B cell (primary cell): ENCODE data around the gene HAUS7. TPM values are rescaled to one million over a fixed set of nuclear protein-coding genes. Genes with fewer than 3 reads are reported as not detected.

Source experiments
- ATAC-seq: fragments of 200-7000 bp; cut with Tn5 transposase; one replicate; pipeline ENCODE4 v1.10.0; 2021; ENCODE audit warnings: low read depth, mild to moderate bottlenecking, moderate number of reproducible peaks, moderate library complexity
- CTCF ChIA-PET: fragments of 350-600 bp; sonication (Branson Sonifier 250); formaldehyde crosslinking; loops from one replicate; lab custom pipeline; 2021; ENCODE audit warnings: antibody characterized with exemption, inconsistent platforms; lab: Charles Lee
- POLR2A ChIA-PET: fragments of 350-600 bp; sonication (Branson Sonifier 250); formaldehyde crosslinking; loops from one replicate; lab custom pipeline; 2021; ENCODE audit warnings: antibody characterized with exemption; lab: Charles Lee
- DNase-seq: peaks from one replicate; pipeline ENCODE4 v3.0.0; 2013
- H2AFZ ChIP-seq: 2 replicates; pipeline ENCODE4 v1.6.1; 2012; ENCODE audit warnings: mild to moderate bottlenecking, low read depth, low read length; ENCODE audit not compliant: insufficient read depth, poor library complexity, severe bottlenecking
- H3K27ac ChIP-seq, 2 donors: 1 replicate in 1 of 2; 2 replicates in 1 of 2; pipeline ENCODE4 v1.5.1; 2012 to 2013; ENCODE audit warnings: low read length in 2 of 2, mild to moderate bottlenecking in 2 of 2, moderate library complexity in 1 of 2
- H3K27me3 ChIP-seq, 4 experiments: fragments of 200-600 bp in 1 of 4; sonication (generic) in 1 of 4; replicated peaks in 1 of 4; 1 replicate in 2 of 4; 2 replicates in 2 of 4; pipeline versions ENCODE4 v1.6.1 to v1.7.0; 2013 to 2016; ENCODE audit warnings: low read length in 3 of 4, mild to moderate bottlenecking in 2 of 4, mixed read lengths in 1 of 4, moderate library complexity in 1 of 4; ENCODE audit not compliant: insufficient read depth in 4 of 4, control insufficient read depth in 3 of 4; ENCODE audit errors: control extremely low read depth in 1 of 4
- H3K36me3 ChIP-seq, 2 experiments: replicated peaks in 1 of 2; 1 replicate in 1 of 2; 2 replicates in 1 of 2; pipeline versions ENCODE4 v1.6.1 to v1.7.1; 2013; ENCODE audit warnings: low read length in 1 of 2; ENCODE audit not compliant: insufficient read depth in 2 of 2, control insufficient read depth in 1 of 2; ENCODE audit errors: control extremely low read depth in 1 of 2, extremely low read depth in 1 of 2
- H3K4me1 ChIP-seq, 2 donors: fragments of 200-600 bp in 1 of 2; sonication (generic) in 1 of 2; 1 replicate in 1 of 2; 2 replicates in 1 of 2; pipeline versions ENCODE4 v1.5.1 to v1.6.1; 2013 to 2017; ENCODE audit warnings: low read length in 2 of 2; ENCODE audit not compliant: control insufficient read depth in 2 of 2, insufficient read depth in 2 of 2
- H3K4me2 ChIP-seq: replicated peaks from 2 replicates; pipeline ENCODE3; 2012; ENCODE audit warnings: mild to moderate bottlenecking, low read depth, low read length; ENCODE audit not compliant: poor library complexity, severe bottlenecking
- H3K4me3 ChIP-seq, 5 experiments: fragments of 200-600 bp in 1 of 5; sonication (generic) in 1 of 5; 1 replicate in 3 of 5; 2 replicates in 2 of 5; pipeline versions ENCODE4 v1.5.1 to v1.7.0; 2011 to 2016; ENCODE audit warnings: low read length in 4 of 5, mild to moderate bottlenecking in 4 of 5, low read depth in 2 of 5, control low read depth in 1 of 5, moderate library complexity in 1 of 5; ENCODE audit not compliant: insufficient read depth in 1 of 5; ENCODE audit errors: control extremely low read depth in 1 of 5, extremely low read depth in 1 of 5
- H3K79me2 ChIP-seq: fragments of 200-600 bp; sonication (generic); one replicate; pipeline ENCODE4 v1.6.0; 2016; ENCODE audit warnings: low read length; ENCODE audit not compliant: control insufficient read depth, insufficient read depth
- H3K9ac ChIP-seq: fragments of 200-600 bp; sonication (generic); 2 replicates; pipeline ENCODE4 v1.6.1; 2017; ENCODE audit warnings: mild to moderate bottlenecking, low read length, moderate library complexity
- H3K9me3 ChIP-seq, 3 donors: one replicate each; pipeline versions ENCODE4 v1.6.1 to v1.7.1; 2013; ENCODE audit warnings: low read length in 2 of 3; ENCODE audit not compliant: control insufficient read depth in 2 of 3, insufficient read depth in 1 of 3; ENCODE audit errors: control extremely low read depth in 1 of 3
- H4K20me1 ChIP-seq: 2 replicates; pipeline ENCODE4 v1.6.0; 2012; ENCODE audit warnings: mild to moderate bottlenecking, low read length; ENCODE audit not compliant: insufficient read depth, control insufficient read depth, poor library complexity, severe bottlenecking
- H3K27ac Mint-ChIP-seq: one replicate; pipeline ENCODE4 v1.8.0; 2021; ENCODE audit warnings: mixed read lengths
- H3K27me3 Mint-ChIP-seq: one replicate; pipeline ENCODE4 v1.8.0; 2021; ENCODE audit warnings: mixed read lengths
- H3K4me1 Mint-ChIP-seq: one replicate; pipeline ENCODE4 v1.8.0; 2021; ENCODE audit warnings: mixed read lengths
- H3K4me3 Mint-ChIP-seq: one replicate; pipeline ENCODE4 v1.8.0; 2021; ENCODE audit warnings: mixed read lengths
- H3K9me3 Mint-ChIP-seq: one replicate; pipeline ENCODE4 v1.8.0; 2022; ENCODE audit warnings: mixed read lengths; ENCODE audit not compliant: insufficient read depth
- CTCF ChIP-seq: fragments of 200-600 bp; IDR thresholded peaks from one replicate; pipeline ENCODE4 v1.8.0; 2022; ENCODE audit warnings: antibody characterized with exemption, mild to moderate bottlenecking
- EZH2 ChIP-seq: IDR thresholded peaks from 2 replicates; pipeline ENCODE4 v1.6.1; 2012; ENCODE audit warnings: borderline replicate concordance, low read depth, mild to moderate bottlenecking, moderate library complexity, low read length; ENCODE audit not compliant: insufficient read depth, poor library complexity, severe bottlenecking
- WGBS: methylation state at CpG from one replicate; pipeline ENCODE4 v1.1.5; 2013; ENCODE audit warnings: missing lambda C conversion rate; ENCODE audit not compliant: insufficient coverage; 5-methylcytosine and 5-hydroxymethylcytosine counted together
- intact Hi-C: fragments of 100-400 bp; cut with micrococcal nuclease; formaldehyde crosslinking; loops from one replicate; pipeline ENCODE4 v1.10.0; 2022
- polyA plus RNA-seq: library from polyadenylated mRNA; depleted of rRNA; stranded (reverse); fragments of >200 nt; gene quantifications from 2 replicates; pipeline ENCODE4 v1.2.3, GENCODE V29; 2012
- total RNA-seq, 2 donors: library from RNA; stranded (reverse); fragments of 120-200 nt in 1 of 2; gene quantifications; 1 replicate in 1 of 2; 2 replicates in 1 of 2; pipeline versions ENCODE4 v1.2.3 to v1.2.4, GENCODE V29; 2013 to 2022

Gene HAUS7
- total and polyA plus RNA-seq, 2 donors (not counting 1 experiment from before 2014, with no cell fraction given), result 25.2 to 26.9 TPM

GRCh38 chrX:153500676-153501280 lies 30.4 kb upstream of the HAUS7 start:
- intact Hi-C loops, result no loop called here
- CTCF ChIA-PET, result no interaction called here
- no peaks in the 10 kb centered on the region for H4K20me1 ChIP-seq
- H3K4me1 ChIP-seq, result no peaks in the 10 kb centered on the region
- H3K9me3 Mint-ChIP-seq, result no peaks in the 10 kb centered on the region
- no peaks in the 10 kb centered on the region for H3K9me3 ChIP-seq
- H3K4me3 ChIP-seq, result no peak overlapping the region
- WGBS, result 72% methylated on average over 4 of the region's 9 CpGs
- no peaks in the 10 kb centered on the region for H3K79me2 ChIP-seq
- DNase-seq (no peak), ATAC-seq (no peak)
- H2AFZ ChIP-seq, result no peak overlapping the region
- H3K36me3 ChIP-seq, result no peaks in the 10 kb centered on the region
- peaks cover 0 to 6% (median under 1%) of the 10 kb centered on the region in 4 experiments for H3K27me3 ChIP-seq
- no peak overlapping the region for H3K27ac ChIP-seq
- no peak for TF ChIP-seq CTCF
- no peak for TF ChIP-seq EZH2
- no peak overlapping the region for H3K27ac Mint-ChIP-seq
- POLR2A ChIA-PET, result no interaction called here
- H3K4me3 Mint-ChIP-seq, result no peak overlapping the region
- no peak overlapping the region for H3K9ac ChIP-seq
- H3K27me3 Mint-ChIP-seq, result no peaks in the 10 kb centered on the region
- H3K4me2 ChIP-seq, result no peak overlapping the region
- no peaks in the 10 kb centered on the region for H3K4me1 Mint-ChIP-seq

- ChIA-PET CTCF (no interaction called here), POLR2A (no interaction called here)
- H3K9ac ChIP-seq, result no peak overlapping the region
- ATAC-seq, result no peak
- H2AFZ ChIP-seq, result no peak overlapping the region
- H3K4me2 ChIP-seq, result no peak overlapping the region
- Mint-ChIP-seq H3K9me3 (no peaks in the 10 kb centered on the region), H3K27ac (no peak overlapping the region), H3K27me3 (no peaks in the 10 kb centered on the region), H3K4me1 (no peaks in the 10 kb centered on the region), H3K4me3 (no peak overlapping the region)
- no peak for TF ChIP-seq CTCF
- intact Hi-C loops, result no loop called here
- no peak overlapping the region for H3K27ac ChIP-seq
- H3K4me3 ChIP-seq, result no peak overlapping the region
- H3K36me3 ChIP-seq, result no peaks in the 10 kb centered on the region
- no peaks in the 10 kb centered on the region for H3K4me1 ChIP-seq
- H4K20me1 ChIP-seq, result no peaks in the 10 kb centered on the region
- H3K9me3 ChIP-seq, result no peaks in the 10 kb centered on the region
- no peak for DNase-seq
- no peaks in the 10 kb centered on the region for H3K79me2 ChIP-seq
- peaks cover 0 to 11% (median 3%) of the 10 kb centered on the region in 4 experiments for H3K27me3 ChIP-seq
- 91% methylated on average over 11 of the region's 17 CpGs for WGBS
Measured at GRCh38 chrX:153499876-153500275, 29.5 kb upstream of the HAUS7 start.
